ENCODE measurements around the gene KRT16.
"Not testable (repeated sequence)": the region's sequence is repeated elsewhere in the genome, so short reads cannot be mapped to it uniquely, and the experiment has no call there.

The KRT16 gene

DNA sequence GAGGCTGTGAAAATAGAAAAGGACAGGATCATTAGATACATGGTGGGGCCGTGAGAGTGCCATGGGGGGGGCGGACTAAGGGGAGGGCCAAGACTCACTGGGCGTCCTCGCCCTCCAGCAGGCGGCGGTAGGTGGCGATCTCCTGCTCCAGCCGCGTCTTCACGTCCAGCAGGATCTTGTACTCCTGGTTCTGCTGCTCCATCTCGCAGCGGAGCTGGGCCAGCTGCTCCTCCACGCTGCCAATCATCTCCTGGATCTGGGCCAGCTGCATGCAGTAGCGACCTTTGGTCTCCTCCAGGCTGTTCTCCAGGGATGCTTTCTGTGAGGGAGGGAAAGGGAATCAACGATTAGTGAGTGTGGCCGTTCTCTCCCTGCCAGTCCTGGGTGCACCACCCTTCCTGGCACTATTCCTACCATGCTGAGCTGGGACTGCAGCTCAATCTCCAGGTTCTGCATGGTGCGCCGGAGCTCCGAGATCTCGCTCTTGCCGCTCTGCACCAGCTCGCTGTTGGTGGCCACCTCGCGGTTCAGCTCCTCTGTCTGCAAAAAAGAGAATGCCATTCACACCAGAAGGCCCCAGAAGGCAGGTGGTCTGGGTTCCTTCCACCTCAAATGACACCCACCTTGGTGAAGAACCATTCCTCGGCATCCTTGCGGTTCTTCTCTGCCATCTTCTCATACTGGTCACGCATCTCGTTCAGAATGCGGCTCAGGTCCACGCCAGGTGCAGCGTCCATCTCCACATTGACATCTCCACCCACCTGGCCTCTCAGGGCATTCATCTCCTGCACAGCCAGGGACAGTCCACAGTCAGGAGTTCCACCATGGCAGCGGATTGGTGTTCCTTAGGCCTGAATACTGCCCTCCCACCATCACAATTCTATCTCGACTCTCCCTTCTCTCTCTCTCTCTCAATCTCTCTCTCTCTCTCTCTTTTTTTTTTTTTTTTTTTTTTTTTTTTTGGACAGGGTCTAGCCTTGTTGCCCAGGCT is 29.1 kb downstream of the KRT16 start:
- DNase-seq (ENCODE audit: low read depth in 2 of 2) = no peak

- not testable (repeated sequence) for DNase-seq (ENCODE audit: low read depth in 2 of 2)
Measured at GRCh38 chr17:41582061-41582968, 30.3 kb downstream of the KRT16 start.

DNA sequence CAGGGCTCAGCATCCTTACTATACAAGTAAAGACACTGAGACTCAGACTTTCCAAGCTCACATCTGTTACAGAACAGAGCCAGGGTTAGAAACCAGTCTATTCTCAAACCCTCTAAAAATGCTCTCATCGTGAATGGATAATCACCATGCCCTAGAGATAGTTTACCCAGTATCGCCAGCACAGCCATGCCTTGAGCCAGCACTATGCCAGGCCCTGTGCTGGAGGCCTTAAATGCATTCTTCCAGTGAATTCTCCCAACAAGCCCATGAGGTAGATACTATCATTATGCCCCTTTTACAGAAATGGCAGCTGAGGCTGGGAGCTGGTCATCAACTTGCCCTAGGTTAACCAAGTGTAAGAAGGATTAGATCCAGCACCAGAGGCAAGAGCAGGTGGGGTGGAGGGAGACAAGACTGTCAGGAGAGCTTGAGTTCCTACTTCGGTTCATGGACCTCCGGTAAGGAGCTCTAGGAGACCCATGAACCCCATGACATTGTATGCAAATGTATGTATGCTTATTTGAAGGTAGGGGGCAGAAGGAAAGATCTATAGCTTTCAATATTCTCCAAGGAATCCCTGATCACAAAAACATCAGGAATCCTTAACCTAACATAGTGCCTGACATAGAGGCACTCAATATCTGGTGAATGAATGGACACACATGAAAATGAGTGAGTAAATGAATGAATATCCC is 31.1 kb downstream of the KRT16 start:
- DNase-seq (ENCODE audit: low read depth in 2 of 2) = no peak

DNA sequence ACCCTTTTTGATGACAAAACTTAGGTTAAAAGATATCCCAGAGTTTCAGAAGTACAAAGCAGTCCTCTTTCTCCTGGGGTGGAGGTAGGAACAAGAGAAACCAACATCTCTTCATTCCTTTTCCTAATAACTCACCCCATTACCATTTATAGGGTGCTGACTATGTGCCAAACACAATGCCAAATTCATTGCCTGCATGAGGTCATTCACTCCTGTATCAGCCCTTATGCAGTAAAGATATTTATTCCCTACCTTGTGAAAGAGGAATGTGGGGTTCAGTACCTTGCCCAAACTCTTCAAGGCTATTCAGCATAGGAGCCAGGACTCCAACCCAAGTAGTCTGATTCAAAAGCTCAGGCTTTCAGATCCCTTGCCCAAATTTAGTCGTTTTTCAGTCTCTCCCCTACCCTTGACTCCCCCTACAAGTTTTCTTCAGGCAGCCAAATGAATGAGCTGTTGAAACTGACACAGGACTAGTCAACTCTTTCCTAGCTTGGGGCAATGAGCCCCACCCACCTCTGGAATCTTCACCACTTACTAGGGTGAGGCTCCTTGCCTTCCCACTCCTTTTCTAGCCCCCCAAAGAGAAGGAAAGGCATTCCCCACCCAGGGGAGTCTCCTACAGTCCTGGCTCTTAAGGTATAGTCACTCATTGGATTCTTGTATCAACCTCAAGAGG is 31.7 kb downstream of the KRT16 start:
- no peak for DNase-seq (ENCODE audit: low read depth in 2 of 2)

- DNase-seq (ENCODE audit: low read depth in 2 of 2) = no peak
Measured at GRCh38 chr17:41580244-41580575, 32.4 kb downstream of the KRT16 start.

- DNase-seq (ENCODE audit: low read depth in 2 of 2) = peak; percentile 56 to 77
Measured at GRCh38 chr17:41579484-41580243, 32.9 kb downstream of the KRT16 start.

DNA sequence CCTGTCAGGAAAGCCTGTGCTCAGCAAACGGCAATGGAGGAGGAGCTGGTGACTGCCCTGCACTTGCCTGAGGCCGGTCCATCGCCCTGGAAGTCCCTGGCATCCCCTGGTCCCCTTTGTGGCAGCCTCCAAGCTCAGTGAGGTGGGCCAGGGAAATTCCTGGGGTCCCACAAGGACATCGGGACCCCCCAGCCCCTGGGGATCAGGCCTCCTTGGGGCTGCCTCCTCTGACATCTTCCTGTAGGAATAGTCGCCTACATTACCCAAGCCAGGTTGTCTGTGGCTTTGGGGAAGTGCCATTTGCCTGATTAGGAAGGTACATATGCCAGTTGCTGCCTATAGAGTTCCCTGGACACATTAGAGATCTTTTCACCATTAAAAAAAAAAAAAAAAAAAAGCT is 33.6 kb downstream of the KRT16 start:
- DNase-seq (ENCODE audit: low read depth in 2 of 2) = no peak

GRCh38 chr17:41578538-41578937 is 34.0 kb downstream of the KRT16 start:
- no peak for DNase-seq (ENCODE audit: low read depth in 2 of 2)

DNA sequence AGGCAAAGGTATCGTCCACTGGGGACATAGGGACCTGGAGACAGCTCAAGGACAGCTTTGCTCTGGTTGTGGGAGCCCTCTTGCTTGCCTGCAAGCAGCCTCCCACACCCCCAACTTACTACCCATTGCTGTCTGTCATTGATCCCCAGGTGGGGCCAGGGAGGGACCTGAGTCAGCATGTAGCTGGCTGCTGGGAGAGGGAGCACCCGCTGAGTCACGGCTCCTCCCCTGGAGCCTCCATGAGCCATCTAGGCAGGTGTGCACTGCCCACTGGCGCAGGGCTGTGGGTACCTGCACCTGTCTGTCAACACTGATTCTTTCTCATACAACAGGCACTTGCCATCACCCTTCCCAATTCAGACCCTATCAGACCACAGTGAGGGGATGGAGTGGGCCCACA is 35.8 kb downstream of the KRT16 start:
- DNase-seq (ENCODE audit: low read depth in 2 of 2) = not testable (repeated sequence)

DNA sequence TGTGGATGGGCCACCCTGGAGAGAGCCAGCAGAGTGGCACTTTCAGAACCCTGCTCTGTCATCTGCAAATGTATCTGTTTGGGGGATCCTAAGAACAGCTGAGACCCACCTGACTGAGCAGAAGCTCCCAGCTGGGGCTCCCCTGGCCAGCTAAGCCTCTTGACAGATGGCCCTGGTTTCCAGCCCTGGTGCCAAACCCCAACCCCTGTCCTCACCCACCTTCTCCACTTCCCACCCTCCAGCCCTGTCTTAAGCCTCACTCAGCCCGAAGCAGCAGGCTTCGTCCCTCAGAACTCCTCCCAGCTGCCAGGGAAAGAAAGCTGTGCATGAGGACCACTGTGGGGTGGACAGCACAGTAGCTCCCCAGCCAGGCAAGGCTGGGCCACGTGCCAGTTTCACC is 37.2 kb downstream of the KRT16 start:
- DNase-seq (ENCODE audit: low read depth in 2 of 2) = no peak

- DNase-seq (ENCODE audit: low read depth in 2 of 2) = no peak
Measured at GRCh38 chr17:41571561-41572434, 40.8 kb downstream of the KRT16 start, which contains the start of gene KRT9. KRT9 (minus strand) TSS chr17:41572059; CDS start chr17:41571992, 67 bp downstream.

- no peak for DNase-seq (ENCODE audit: low read depth in 2 of 2)
Measured at GRCh38 chr17:41567317-41567716, 45.2 kb downstream of the KRT16 start.

- no peak for DNase-seq (ENCODE audit: low read depth in 2 of 2)
Measured at GRCh38 chr17:41565338-41565737, 47.2 kb downstream of the KRT16 start.

DNA sequence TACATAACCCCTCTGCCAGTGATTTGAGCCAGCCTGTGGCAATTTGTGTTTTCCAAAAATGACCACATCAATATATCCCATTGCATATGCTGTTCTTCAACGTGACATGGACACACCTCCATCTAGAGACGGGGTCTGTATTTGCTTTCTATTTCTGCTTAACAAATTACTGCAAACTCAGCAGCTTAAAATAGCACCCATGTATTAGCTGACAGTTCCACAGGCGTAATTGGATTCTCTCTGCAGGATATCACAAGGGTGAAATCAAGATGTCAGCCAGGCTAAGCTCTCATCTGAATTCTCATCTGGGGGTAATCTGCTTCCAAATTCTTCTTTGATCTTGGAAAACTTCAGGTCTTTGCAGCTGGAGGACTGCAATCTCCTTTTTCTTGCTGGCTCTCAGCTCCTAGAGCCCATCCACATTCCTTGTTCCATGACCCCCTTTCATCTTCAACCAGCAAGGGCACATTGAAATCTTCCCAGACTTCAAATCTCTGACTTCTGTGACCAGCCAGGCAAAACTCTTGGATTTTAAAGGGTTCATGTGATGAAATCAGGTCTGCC is 48.9 kb downstream of the KRT16 start:
- no peak for DNase-seq (ENCODE audit: low read depth in 2 of 2)

DNA sequence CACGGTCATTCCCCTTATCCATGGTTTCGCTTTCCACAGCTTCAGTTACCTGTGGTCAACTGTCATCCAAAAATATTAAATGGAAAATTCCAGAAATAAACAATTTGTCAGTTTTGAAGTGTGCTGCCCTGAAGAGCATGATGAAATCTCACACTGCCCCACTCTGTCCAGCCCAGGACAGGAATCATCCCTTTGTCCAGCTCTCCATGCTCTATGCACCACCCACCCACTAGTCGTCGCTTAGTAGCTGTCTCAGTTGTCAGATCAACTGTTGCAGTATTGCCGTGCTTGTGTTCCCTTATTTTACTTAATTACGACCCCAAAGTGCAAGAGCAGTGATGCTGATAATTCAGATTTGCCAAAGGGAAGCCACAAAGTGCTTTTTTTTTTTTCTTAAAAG is 51.0 kb downstream of the KRT16 start:
- no peak for DNase-seq (ENCODE audit: low read depth in 2 of 2)
